H1 (cell line): ENCODE results near the gene POLR3F. TPM values are rescaled to one million over a fixed set of nuclear protein-coding genes. Genes with fewer than 3 reads are reported as not detected.

Experiments used
- BACH1 ChIP-seq: IDR thresholded peaks from 2 replicates; pipeline ENCODE4 v1.6.1; 2012; ENCODE audit warnings: low read length, improper control_type of control experiment
- BRCA1 ChIP-seq: IDR thresholded peaks from 2 replicates; pipeline ENCODE4 v1.6.1; 2012; ENCODE audit warnings: low read depth, low read length, improper control_type of control experiment
- CEBPB ChIP-seq: IDR thresholded peaks from 2 replicates; pipeline ENCODE4 v1.6.1; 2012; ENCODE audit warnings: low read depth, low read length
- EZH2 ChIP-seq: fragments of 200-600 bp; sonication (generic); IDR thresholded peaks from 2 replicates; pipeline ENCODE4 v1.7.1; 2012; ENCODE audit warnings: low read depth, mild to moderate bottlenecking, moderate library complexity, low read length, inconsistent platforms; ENCODE audit not compliant: severe bottlenecking
- POLR2AphosphoS5 ChIP-seq: IDR thresholded peaks from 2 replicates; pipeline ENCODE4 v1.6.1; 2011; ENCODE audit warnings: low read depth, low read length
- polyA plus RNA-seq, 7 experiments: library from polyadenylated mRNA; depleted of rRNA in 3 of 7; stranded (reverse) in 5 of 7; unstranded in 2 of 7; fragments of >200 nt in 5 of 7; fragments of 200-250 nt in 2 of 7; gene quantifications; 1 replicate in 5 of 7; 2 replicates in 1 of 7; 4 replicates in 1 of 7; pipeline versions ENCODE4 v1.2.1 to v1.2.3, GENCODE V29; 2011 to 2013; ENCODE audit warnings: missing spikeins in 2 of 7, mixed read lengths in 2 of 7
- total RNA-seq: library from RNA; stranded (reverse); fragmentation: NEBNext Ultra II Directional; extraction: Animal tissue kit (Norgen Biotek cat#: 25700); gene quantifications from 2 replicates; pipeline ENCODE4 v1.2.1, GENCODE V29; 2021
- TF ChIP-seq, protein P1 (sequence below): fragments of 300-600 bp; sonication (generic); IDR thresholded peaks from 2 replicates; pipeline ENCODE4 v1.7.1; 2012; ENCODE audit warnings: low read length, moderate library complexity, mild to moderate bottlenecking, inconsistent platforms; ENCODE audit not compliant: insufficient replicate concordance
- TF ChIP-seq, protein P2 (sequence below), 3 experiments: IDR thresholded peaks; 1 replicate in 2 of 3; 2 replicates in 1 of 3; pipeline versions ENCODE4 v1.5.1 to v1.6.1; 2011; ENCODE audit warnings: low read length in 3 of 3, mild to moderate bottlenecking in 3 of 3, inconsistent platforms in 2 of 3, low read depth in 1 of 3, moderate library complexity in 1 of 3; ENCODE audit not compliant: insufficient read depth in 1 of 3; ENCODE audit errors: control extremely low read depth in 1 of 3

The POLR3F gene
- total and polyA plus RNA-seq, 2 of the 8 experiments (the other 6 are each of a cell fraction or from before 2014, with no cell fraction given): 5.7 to 14.0 TPM

DNA sequence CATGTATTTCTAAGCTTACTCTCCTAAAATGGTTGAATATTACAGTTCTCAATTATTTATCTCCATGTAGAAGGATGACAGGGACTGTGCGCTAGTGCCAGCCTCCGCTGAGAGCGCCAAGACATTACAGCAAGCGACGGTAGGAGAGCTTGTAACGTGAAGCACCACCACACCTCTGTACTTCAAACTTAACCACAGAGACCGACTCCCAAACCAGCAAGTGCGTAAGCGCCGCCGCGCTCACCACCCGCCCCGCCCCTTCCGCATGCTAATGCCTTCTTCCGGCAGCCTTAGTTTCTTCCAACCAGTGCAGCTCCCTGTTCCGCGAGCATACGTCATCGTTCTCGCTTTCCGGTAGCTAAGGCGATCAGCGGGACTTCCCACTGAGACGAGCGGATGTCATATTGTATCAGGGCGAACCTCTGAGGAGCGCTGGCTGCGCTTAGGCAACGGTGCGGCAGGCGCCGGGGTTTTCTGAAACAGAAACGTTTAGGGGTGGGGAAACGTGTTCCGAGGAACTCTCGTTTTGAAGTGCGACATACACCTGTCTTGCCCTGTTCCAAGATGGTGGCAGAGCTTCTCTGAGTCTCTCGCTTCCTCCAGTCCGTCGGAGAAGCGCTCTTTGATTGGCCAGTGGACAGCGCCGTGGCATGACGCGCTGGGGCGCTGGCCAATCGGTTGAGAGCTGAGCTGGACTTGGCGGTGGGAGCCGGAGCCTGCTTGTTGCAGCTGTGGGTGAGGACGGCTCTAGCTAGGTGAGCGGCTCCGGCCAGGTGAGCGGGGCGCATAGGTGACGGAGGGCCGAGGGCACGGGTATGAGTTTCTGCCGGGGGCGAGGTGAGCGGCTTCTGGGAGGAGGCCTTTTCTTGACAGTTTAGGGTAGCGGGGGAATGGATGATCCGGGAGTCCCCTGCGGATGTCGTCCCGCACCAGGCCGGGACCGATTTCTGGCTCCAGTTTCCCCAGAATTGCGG is 40.3 kb downstream of the POLR3F start, which contains the start of gene SEC23B (continued):
- TF ChIP-seq, protein P1, sequence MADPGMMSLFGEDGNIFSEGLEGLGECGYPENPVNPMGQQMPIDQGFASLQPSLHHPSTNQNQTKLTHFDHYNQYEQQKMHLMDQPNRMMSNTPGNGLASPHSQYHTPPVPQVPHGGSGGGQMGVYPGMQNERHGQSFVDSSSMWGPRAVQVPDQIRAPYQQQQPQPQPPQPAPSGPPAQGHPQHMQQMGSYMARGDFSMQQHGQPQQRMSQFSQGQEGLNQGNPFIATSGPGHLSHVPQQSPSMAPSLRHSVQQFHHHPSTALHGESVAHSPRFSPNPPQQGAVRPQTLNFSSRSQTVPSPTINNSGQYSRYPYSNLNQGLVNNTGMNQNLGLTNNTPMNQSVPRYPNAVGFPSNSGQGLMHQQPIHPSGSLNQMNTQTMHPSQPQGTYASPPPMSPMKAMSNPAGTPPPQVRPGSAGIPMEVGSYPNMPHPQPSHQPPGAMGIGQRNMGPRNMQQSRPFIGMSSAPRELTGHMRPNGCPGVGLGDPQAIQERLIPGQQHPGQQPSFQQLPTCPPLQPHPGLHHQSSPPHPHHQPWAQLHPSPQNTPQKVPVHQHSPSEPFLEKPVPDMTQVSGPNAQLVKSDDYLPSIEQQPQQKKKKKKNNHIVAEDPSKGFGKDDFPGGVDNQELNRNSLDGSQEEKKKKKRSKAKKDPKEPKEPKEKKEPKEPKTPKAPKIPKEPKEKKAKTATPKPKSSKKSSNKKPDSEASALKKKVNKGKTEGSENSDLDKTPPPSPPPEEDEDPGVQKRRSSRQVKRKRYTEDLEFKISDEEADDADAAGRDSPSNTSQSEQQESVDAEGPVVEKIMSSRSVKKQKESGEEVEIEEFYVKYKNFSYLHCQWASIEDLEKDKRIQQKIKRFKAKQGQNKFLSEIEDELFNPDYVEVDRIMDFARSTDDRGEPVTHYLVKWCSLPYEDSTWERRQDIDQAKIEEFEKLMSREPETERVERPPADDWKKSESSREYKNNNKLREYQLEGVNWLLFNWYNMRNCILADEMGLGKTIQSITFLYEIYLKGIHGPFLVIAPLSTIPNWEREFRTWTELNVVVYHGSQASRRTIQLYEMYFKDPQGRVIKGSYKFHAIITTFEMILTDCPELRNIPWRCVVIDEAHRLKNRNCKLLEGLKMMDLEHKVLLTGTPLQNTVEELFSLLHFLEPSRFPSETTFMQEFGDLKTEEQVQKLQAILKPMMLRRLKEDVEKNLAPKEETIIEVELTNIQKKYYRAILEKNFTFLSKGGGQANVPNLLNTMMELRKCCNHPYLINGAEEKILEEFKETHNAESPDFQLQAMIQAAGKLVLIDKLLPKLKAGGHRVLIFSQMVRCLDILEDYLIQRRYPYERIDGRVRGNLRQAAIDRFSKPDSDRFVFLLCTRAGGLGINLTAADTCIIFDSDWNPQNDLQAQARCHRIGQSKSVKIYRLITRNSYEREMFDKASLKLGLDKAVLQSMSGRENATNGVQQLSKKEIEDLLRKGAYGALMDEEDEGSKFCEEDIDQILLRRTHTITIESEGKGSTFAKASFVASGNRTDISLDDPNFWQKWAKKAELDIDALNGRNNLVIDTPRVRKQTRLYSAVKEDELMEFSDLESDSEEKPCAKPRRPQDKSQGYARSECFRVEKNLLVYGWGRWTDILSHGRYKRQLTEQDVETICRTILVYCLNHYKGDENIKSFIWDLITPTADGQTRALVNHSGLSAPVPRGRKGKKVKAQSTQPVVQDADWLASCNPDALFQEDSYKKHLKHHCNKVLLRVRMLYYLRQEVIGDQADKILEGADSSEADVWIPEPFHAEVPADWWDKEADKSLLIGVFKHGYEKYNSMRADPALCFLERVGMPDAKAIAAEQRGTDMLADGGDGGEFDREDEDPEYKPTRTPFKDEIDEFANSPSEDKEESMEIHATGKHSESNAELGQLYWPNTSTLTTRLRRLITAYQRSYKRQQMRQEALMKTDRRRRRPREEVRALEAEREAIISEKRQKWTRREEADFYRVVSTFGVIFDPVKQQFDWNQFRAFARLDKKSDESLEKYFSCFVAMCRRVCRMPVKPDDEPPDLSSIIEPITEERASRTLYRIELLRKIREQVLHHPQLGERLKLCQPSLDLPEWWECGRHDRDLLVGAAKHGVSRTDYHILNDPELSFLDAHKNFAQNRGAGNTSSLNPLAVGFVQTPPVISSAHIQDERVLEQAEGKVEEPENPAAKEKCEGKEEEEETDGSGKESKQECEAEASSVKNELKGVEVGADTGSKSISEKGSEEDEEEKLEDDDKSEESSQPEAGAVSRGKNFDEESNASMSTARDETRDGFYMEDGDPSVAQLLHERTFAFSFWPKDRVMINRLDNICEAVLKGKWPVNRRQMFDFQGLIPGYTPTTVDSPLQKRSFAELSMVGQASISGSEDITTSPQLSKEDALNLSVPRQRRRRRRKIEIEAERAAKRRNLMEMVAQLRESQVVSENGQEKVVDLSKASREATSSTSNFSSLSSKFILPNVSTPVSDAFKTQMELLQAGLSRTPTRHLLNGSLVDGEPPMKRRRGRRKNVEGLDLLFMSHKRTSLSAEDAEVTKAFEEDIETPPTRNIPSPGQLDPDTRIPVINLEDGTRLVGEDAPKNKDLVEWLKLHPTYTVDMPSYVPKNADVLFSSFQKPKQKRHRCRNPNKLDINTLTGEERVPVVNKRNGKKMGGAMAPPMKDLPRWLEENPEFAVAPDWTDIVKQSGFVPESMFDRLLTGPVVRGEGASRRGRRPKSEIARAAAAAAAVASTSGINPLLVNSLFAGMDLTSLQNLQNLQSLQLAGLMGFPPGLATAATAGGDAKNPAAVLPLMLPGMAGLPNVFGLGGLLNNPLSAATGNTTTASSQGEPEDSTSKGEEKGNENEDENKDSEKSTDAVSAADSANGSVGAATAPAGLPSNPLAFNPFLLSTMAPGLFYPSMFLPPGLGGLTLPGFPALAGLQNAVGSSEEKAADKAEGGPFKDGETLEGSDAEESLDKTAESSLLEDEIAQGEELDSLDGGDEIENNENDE: no peak
- TF ChIP-seq BRCA1 (peak; percentile 56; the same call in 1 of the 2 replicates), BACH1 (no peak), CEBPB (no peak), POLR2AphosphoS5 (peak; percentile 91), EZH2 (no peak)
- TF ChIP-seq, protein P2, sequence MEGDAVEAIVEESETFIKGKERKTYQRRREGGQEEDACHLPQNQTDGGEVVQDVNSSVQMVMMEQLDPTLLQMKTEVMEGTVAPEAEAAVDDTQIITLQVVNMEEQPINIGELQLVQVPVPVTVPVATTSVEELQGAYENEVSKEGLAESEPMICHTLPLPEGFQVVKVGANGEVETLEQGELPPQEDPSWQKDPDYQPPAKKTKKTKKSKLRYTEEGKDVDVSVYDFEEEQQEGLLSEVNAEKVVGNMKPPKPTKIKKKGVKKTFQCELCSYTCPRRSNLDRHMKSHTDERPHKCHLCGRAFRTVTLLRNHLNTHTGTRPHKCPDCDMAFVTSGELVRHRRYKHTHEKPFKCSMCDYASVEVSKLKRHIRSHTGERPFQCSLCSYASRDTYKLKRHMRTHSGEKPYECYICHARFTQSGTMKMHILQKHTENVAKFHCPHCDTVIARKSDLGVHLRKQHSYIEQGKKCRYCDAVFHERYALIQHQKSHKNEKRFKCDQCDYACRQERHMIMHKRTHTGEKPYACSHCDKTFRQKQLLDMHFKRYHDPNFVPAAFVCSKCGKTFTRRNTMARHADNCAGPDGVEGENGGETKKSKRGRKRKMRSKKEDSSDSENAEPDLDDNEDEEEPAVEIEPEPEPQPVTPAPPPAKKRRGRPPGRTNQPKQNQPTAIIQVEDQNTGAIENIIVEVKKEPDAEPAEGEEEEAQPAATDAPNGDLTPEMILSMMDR (IDR thresholded peaks at IDR 0.05; ENCODE audit: control extremely low read depth in 1 of 3, insufficient read depth in 1 of 3, low read depth in 1 of 3, low read length in 3 of 3): no peak
